ENCODE results near the gene ZDHHC5.
"Not testable (repeated sequence)": the region's sequence is repeated elsewhere in the genome, so short reads cannot be mapped to it uniquely, and the experiment has no call there.

Gene ZDHHC5

GRCh38 chr11:57667117-57667735 lies 688 bp upstream of the ZDHHC5 start:
- DNase-seq (ENCODE audit: low read depth in 4 of 4, low spot score in 1 of 4): peak; percentile 69 to 85 (median 77)

GRCh38 chr11:57668434-57668782 lies 494 bp downstream of the ZDHHC5 start:
- peak in 1 of 4 experiments; percentile 16 for DNase-seq (ENCODE audit: low read depth in 4 of 4, low spot score in 1 of 4)

GRCh38 chr11:57674251-57674650 lies 6.3 kb downstream of the ZDHHC5 start:
- no peak for DNase-seq (ENCODE audit: low read depth in 4 of 4, low spot score in 1 of 4)

- no peak for DNase-seq (ENCODE audit: low read depth in 4 of 4, low spot score in 1 of 4)
Observed at GRCh38 chr11:57675176-57675941, 7.4 kb downstream of the ZDHHC5 start.

GRCh38 chr11:57679396-57679795 lies 11.5 kb downstream of the ZDHHC5 start:
- DNase-seq (ENCODE audit: low read depth in 4 of 4, low spot score in 1 of 4): no peak

GRCh38 chr11:57680552-57680874 lies 12.6 kb downstream of the ZDHHC5 start:
- no peak for DNase-seq (ENCODE audit: low read depth in 4 of 4, low spot score in 1 of 4)

GRCh38 chr11:57681168-57681567 lies 13.3 kb downstream of the ZDHHC5 start:
- no peak for DNase-seq (ENCODE audit: low read depth in 4 of 4, low spot score in 1 of 4)

GRCh38 chr11:57690474-57690873 lies 22.6 kb downstream of the ZDHHC5 start:
- not testable (repeated sequence) for DNase-seq (ENCODE audit: low read depth in 4 of 4, low spot score in 1 of 4)

GRCh38 chr11:57698843-57699365 lies 31.0 kb downstream of the ZDHHC5 start:
- DNase-seq (ENCODE audit: low read depth in 4 of 4, low spot score in 1 of 4): no peak

- DNase-seq (ENCODE audit: low read depth in 4 of 4, low spot score in 1 of 4): no peak
Observed at GRCh38 chr11:57699813-57700212, 31.9 kb downstream of the ZDHHC5 start.

- no peak for DNase-seq (ENCODE audit: low read depth in 4 of 4, low spot score in 1 of 4)
Observed at GRCh38 chr11:57700425-57700824, 32.5 kb downstream of the ZDHHC5 start.

GRCh38 chr11:57703341-57703740 lies 35.4 kb downstream of the ZDHHC5 start:
- no peak for DNase-seq (ENCODE audit: low read depth in 4 of 4, low spot score in 1 of 4)

- no peak for DNase-seq (ENCODE audit: low read depth in 4 of 4, low spot score in 1 of 4)
Observed at GRCh38 chr11:57704932-57705331, 37.0 kb downstream of the ZDHHC5 start.

- DNase-seq (ENCODE audit: low read depth in 4 of 4, low spot score in 1 of 4): not testable (repeated sequence)
Observed at GRCh38 chr11:57705432-57705831, 37.5 kb downstream of the ZDHHC5 start.

GRCh38 chr11:57709802-57710367 lies 42.0 kb downstream of the ZDHHC5 start:
- DNase-seq (ENCODE audit: low read depth in 4 of 4, low spot score in 1 of 4): no peak

- peak; percentile 30 to 63 (median 54) for DNase-seq (ENCODE audit: low read depth in 4 of 4, low spot score in 1 of 4)
Observed at GRCh38 chr11:57711414-57712255, 43.7 kb downstream of the ZDHHC5 start, which contains the start of gene MED19. Gene MED19 (minus strand): TSS chr11:57712215. CDS start chr11:57712179, 36 bp downstream.

GRCh38 chr11:57712256-57713150 lies 44.6 kb downstream of the ZDHHC5 start, which contains the start of gene TMX2:
Gene TMX2 (plus strand): TSS chr11:57712593. CDS start chr11:57712619, 26 bp downstream.
- DNase-seq (ENCODE audit: low read depth in 4 of 4, low spot score in 1 of 4): peak; percentile 67 to 89 (median 77)

GRCh38 chr11:57713835-57714234 lies 45.9 kb downstream of the ZDHHC5 start:
- no peak for DNase-seq (ENCODE audit: low read depth in 4 of 4, low spot score in 1 of 4)

- DNase-seq (ENCODE audit: low read depth in 4 of 4, low spot score in 1 of 4): not testable (repeated sequence)
Observed at GRCh38 chr11:57716726-57717125, 48.8 kb downstream of the ZDHHC5 start.

- DNase-seq (ENCODE audit: low read depth in 4 of 4, low spot score in 1 of 4): no peak
Observed at GRCh38 chr11:57727185-57727584, 59.3 kb downstream of the ZDHHC5 start.
